ENCODE data around the gene EEF1A2.

DNA sequence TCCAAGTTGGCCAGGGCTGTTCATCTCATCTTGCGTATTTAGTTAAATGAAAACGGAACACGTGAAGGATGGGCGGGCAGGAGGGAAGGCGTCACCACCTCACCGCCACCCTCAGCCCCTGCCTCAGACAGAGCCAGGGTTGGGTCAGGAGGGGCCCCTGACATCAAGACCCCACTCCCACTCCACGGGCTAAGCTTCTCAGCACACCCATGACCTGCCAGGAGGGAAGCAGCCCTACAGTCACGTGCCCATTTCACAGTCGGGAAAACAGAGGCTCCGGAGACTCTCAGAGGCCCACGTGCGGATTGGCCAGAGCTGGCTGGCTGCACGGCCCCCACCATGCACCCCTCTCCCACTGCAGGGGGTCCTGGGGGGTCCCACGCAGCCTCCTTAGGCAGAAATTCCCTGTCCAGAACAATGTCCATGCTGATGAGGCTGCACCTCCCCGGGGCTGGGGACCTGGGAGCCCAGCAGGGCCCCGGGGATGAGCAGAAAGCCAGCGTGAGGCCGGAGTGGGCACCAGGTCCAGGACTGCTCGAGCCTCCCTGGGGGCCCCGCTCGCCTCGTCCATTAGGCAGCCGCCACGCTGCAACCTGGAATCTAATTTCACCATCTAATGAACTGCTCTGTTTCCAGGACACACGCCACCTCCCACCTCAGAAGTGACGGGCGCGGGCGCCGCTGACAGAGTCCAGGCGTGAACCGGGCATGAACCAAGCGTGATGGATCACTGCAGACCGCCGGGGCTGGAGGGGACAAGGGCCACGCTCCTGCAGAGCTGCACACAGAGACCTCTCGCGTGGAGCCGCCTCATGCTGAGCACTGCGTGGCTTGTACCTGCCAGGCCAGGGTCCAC, 42.2 kb downstream of the EEF1A2 start:
- no peak for TF ChIP-seq POLR2AphosphoS5 (IDR thresholded peaks at IDR 0.05; ENCODE audit: low read depth)
- TF ChIP-seq, protein P1, sequence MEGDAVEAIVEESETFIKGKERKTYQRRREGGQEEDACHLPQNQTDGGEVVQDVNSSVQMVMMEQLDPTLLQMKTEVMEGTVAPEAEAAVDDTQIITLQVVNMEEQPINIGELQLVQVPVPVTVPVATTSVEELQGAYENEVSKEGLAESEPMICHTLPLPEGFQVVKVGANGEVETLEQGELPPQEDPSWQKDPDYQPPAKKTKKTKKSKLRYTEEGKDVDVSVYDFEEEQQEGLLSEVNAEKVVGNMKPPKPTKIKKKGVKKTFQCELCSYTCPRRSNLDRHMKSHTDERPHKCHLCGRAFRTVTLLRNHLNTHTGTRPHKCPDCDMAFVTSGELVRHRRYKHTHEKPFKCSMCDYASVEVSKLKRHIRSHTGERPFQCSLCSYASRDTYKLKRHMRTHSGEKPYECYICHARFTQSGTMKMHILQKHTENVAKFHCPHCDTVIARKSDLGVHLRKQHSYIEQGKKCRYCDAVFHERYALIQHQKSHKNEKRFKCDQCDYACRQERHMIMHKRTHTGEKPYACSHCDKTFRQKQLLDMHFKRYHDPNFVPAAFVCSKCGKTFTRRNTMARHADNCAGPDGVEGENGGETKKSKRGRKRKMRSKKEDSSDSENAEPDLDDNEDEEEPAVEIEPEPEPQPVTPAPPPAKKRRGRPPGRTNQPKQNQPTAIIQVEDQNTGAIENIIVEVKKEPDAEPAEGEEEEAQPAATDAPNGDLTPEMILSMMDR (conservative IDR thresholded peaks at IDR 0.05; ENCODE audit: low read depth in 2 of 2): no peak
- TF ChIP-seq NANOG (IDR thresholded peaks at IDR 0.05; ENCODE audit: borderline replicate concordance): no peak
- TF ChIP-seq JUNB (IDR thresholded peaks at IDR 0.05; ENCODE audit: unreplicated experiment): no peak
- TF ChIP-seq EZH2phosphoT487 (IDR thresholded peaks at IDR 0.05; ENCODE audit: unreplicated experiment): no peak
- TF ChIP-seq EZH2 (IDR thresholded peaks at IDR 0.05; ENCODE audit: low read depth, unreplicated experiment): no peak
- TF ChIP-seq, protein P2, sequence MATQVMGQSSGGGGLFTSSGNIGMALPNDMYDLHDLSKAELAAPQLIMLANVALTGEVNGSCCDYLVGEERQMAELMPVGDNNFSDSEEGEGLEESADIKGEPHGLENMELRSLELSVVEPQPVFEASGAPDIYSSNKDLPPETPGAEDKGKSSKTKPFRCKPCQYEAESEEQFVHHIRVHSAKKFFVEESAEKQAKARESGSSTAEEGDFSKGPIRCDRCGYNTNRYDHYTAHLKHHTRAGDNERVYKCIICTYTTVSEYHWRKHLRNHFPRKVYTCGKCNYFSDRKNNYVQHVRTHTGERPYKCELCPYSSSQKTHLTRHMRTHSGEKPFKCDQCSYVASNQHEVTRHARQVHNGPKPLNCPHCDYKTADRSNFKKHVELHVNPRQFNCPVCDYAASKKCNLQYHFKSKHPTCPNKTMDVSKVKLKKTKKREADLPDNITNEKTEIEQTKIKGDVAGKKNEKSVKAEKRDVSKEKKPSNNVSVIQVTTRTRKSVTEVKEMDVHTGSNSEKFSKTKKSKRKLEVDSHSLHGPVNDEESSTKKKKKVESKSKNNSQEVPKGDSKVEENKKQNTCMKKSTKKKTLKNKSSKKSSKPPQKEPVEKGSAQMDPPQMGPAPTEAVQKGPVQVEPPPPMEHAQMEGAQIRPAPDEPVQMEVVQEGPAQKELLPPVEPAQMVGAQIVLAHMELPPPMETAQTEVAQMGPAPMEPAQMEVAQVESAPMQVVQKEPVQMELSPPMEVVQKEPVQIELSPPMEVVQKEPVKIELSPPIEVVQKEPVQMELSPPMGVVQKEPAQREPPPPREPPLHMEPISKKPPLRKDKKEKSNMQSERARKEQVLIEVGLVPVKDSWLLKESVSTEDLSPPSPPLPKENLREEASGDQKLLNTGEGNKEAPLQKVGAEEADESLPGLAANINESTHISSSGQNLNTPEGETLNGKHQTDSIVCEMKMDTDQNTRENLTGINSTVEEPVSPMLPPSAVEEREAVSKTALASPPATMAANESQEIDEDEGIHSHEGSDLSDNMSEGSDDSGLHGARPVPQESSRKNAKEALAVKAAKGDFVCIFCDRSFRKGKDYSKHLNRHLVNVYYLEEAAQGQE (IDR thresholded peaks at IDR 0.05; ENCODE audit: unreplicated experiment): no peak
- TF ChIP-seq CREB1 (CRISPR knock-in tag; IDR thresholded peaks at IDR 0.05; ENCODE audit: low read depth): no peak
- TF ChIP-seq STAT1 (IDR thresholded peaks at IDR 0.05; ENCODE audit: unreplicated experiment): no peak
- no peak for TF ChIP-seq ZNF114 (CRISPR knock-in tag; IDR thresholded peaks at IDR 0.05)
- TF ChIP-seq, protein P3, sequence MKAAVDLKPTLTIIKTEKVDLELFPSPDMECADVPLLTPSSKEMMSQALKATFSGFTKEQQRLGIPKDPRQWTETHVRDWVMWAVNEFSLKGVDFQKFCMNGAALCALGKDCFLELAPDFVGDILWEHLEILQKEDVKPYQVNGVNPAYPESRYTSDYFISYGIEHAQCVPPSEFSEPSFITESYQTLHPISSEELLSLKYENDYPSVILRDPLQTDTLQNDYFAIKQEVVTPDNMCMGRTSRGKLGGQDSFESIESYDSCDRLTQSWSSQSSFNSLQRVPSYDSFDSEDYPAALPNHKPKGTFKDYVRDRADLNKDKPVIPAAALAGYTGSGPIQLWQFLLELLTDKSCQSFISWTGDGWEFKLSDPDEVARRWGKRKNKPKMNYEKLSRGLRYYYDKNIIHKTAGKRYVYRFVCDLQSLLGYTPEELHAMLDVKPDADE (IDR thresholded peaks at IDR 0.05): no peak

Measured in GM23338 (cell line).